Liver (tissue), 9 donors: ENCODE measurements around the gene ADO. TPM values are rescaled to one million over a fixed set of nuclear protein-coding genes. Genes with fewer than 3 reads are reported as not detected.

ENCODE experiments used
- DNase-seq: peaks from one replicate; pipeline ENCODE4 v3.0.0-alpha.2; 2017; ENCODE audit warnings: low spot score
- H3K27ac ChIP-seq, 2 donors: one replicate each; pipeline ENCODE4 v1.7.0; 2013; ENCODE audit warnings: inconsistent platforms in 2 of 2, low read length in 2 of 2, control low read depth in 1 of 2, low read depth in 1 of 2, mild to moderate bottlenecking in 1 of 2
- H3K27me3 ChIP-seq, 4 donors: one replicate each; pipeline versions ENCODE4 v1.6.1 to v1.7.0; 2013; ENCODE audit warnings: low read length in 3 of 4, inconsistent platforms in 1 of 4, mild to moderate bottlenecking in 1 of 4, moderate library complexity in 1 of 4; ENCODE audit not compliant: control insufficient read depth in 4 of 4, insufficient read depth in 4 of 4
- H3K36me3 ChIP-seq, 4 donors: one replicate each; pipeline versions ENCODE4 v1.6.1 to v1.7.0; 2013; ENCODE audit warnings: low read length in 3 of 4, mild to moderate bottlenecking in 3 of 4, low read depth in 1 of 4, moderate library complexity in 1 of 4; ENCODE audit not compliant: control insufficient read depth in 4 of 4, insufficient read depth in 3 of 4
- H3K4me1 ChIP-seq, 4 donors: one replicate each; pipeline versions ENCODE4 v1.6.1 to v1.7.0; 2013; ENCODE audit warnings: low read length in 3 of 4, mild to moderate bottlenecking in 3 of 4, moderate library complexity in 1 of 4; ENCODE audit not compliant: control insufficient read depth in 4 of 4, insufficient read depth in 4 of 4
- H3K4me3 ChIP-seq, 3 donors: one replicate each; pipeline versions ENCODE4 v1.6.1 to v1.7.0; 2013; ENCODE audit warnings: low read length in 3 of 3, control low read depth in 1 of 3, low read depth in 1 of 3, mild to moderate bottlenecking in 1 of 3
- H3K9ac ChIP-seq, 2 donors: one replicate each; pipeline ENCODE4 v1.7.0; 2013; ENCODE audit warnings: low read length in 2 of 2, mild to moderate bottlenecking in 2 of 2, moderate library complexity in 2 of 2, control low read depth in 1 of 2, low read depth in 1 of 2
- H3K9me3 ChIP-seq, 4 donors: one replicate each; pipeline versions ENCODE4 v1.6.1 to v1.7.0; 2013; ENCODE audit warnings: low read length in 3 of 4; ENCODE audit not compliant: control insufficient read depth in 4 of 4
- ATF3 ChIP-seq: IDR thresholded peaks from 2 replicates; pipeline ENCODE4 v1.6.1; 2016; ENCODE audit warnings: antibody characterized with exemption
- CTCF ChIP-seq: fragments of 150-350 bp; IDR thresholded peaks from 2 replicates; pipeline ENCODE4 v1.5.1; 2017; ENCODE audit warnings: improper control_type of control experiment, low read depth, low read length; ENCODE audit not compliant: missing input control
- EGR1 ChIP-seq, 2 donors: IDR thresholded peaks; 2 replicates each; pipeline ENCODE4 v1.6.1; 2016 to 2018; ENCODE audit warnings: antibody characterized with exemption in 2 of 2, low read depth in 2 of 2
- FOXA1 ChIP-seq: IDR thresholded peaks from 2 replicates; pipeline ENCODE4 v1.6.1; 2016; ENCODE audit warnings: antibody characterized with exemption
- FOXA2 ChIP-seq: IDR thresholded peaks from 2 replicates; pipeline ENCODE4 v1.6.1; 2016; ENCODE audit warnings: antibody characterized with exemption
- GABPA ChIP-seq, 2 donors: IDR thresholded peaks in 1 of 2; conservative IDR thresholded peaks in 1 of 2; 2 replicates each; pipeline ENCODE4 v1.6.1; 2016; ENCODE audit warnings: antibody characterized with exemption in 2 of 2, mild to moderate bottlenecking in 1 of 2, moderate library complexity in 1 of 2
- HNF4A ChIP-seq, 2 donors: conservative IDR thresholded peaks; 2 replicates each; pipeline ENCODE4 v1.6.1; 2016; ENCODE audit warnings: antibody characterized with exemption in 2 of 2, mild to moderate bottlenecking in 2 of 2
- RAD21 ChIP-seq, 2 donors: IDR thresholded peaks; 2 replicates each; pipeline ENCODE4 v1.6.1; 2016; ENCODE audit warnings: antibody characterized with exemption in 2 of 2, mild to moderate bottlenecking in 2 of 2
- REST ChIP-seq: IDR thresholded peaks from 2 replicates; pipeline ENCODE4 v1.6.1; 2016; ENCODE audit warnings: antibody characterized with exemption, mild to moderate bottlenecking
- RXRA ChIP-seq, 2 donors: IDR thresholded peaks; 2 replicates each; pipeline ENCODE4 v1.6.1; 2017 to 2018; ENCODE audit warnings: antibody characterized with exemption in 2 of 2, mild to moderate bottlenecking in 1 of 2
- SP1 ChIP-seq: IDR thresholded peaks from 2 replicates; pipeline ENCODE4 v1.6.1; 2018; ENCODE audit warnings: antibody characterized with exemption, mild to moderate bottlenecking
- TAF1 ChIP-seq: conservative IDR thresholded peaks from 2 replicates; pipeline ENCODE4 v1.6.1; 2016; ENCODE audit warnings: antibody characterized with exemption, mild to moderate bottlenecking
- YY1 ChIP-seq: IDR thresholded peaks from 2 replicates; pipeline ENCODE4 v1.6.1; 2016; ENCODE audit warnings: antibody characterized with exemption, mild to moderate bottlenecking
- WGBS: extraction: QIAGEN DNeasy Blood & Tissue Kit; methylation state at CpG from one replicate; pipeline ENCODE4 v1.1.7; 2013; 5-methylcytosine and 5-hydroxymethylcytosine counted together
- polyA plus RNA-seq, 2 donors: library from polyadenylated mRNA; stranded (reverse) in 1 of 2; unstranded in 1 of 2; fragments of 200-250 nt in 1 of 2; fragments of >200 nt in 1 of 2; fragmentation: Nextera tagmentation in 1 of 2; extraction: Ambion mirVana in 1 of 2; gene quantifications; one replicate each; pipeline versions ENCODE4 v1.2.1 to v1.2.3, GENCODE V29; 2013 to 2015
- total RNA-seq, 2 donors: library from RNA; depleted of rRNA; stranded (reverse); fragments of >200 nt; gene quantifications; one replicate each; pipeline ENCODE4 v1.2.3, GENCODE V29; 2014
- TF ChIP-seq, protein P1 (sequence below): IDR thresholded peaks from 2 replicates; pipeline ENCODE4 v1.6.1; 2016; ENCODE audit warnings: antibody characterized with exemption
- donor health status: healthy.
- donor health status: healthy.
- donor health status: healthy.
- donor health status: healthy.
- donor health status: healthy.

The ADO gene
- total and polyA plus RNA-seq, 4 donors = 1.4 to 6.7 (median 5.5) TPM

- 63% methylated on average over 4 of the region's 4 CpGs for WGBS
- no peaks in the 10 kb centered on the region for H3K36me3 ChIP-seq
- TF ChIP-seq FOXA1 = no peak
- no peak for TF ChIP-seq EGR1 (IDR thresholded peaks at IDR 0.05; ENCODE audit: low read depth in 2 of 2)
- TF ChIP-seq ATF3 = no peak
- no peak for TF ChIP-seq REST
- no peak for TF ChIP-seq FOXA2
- TF ChIP-seq RAD21 (IDR thresholded peaks at IDR 0.05) = no peak
- no peak for TF ChIP-seq RXRA (IDR thresholded peaks at IDR 0.05)
- no peak for TF ChIP-seq TAF1
- TF ChIP-seq GABPA (IDR thresholded peaks at IDR 0.05 in 1 of 2, conservative IDR thresholded peaks at IDR 0.05 in 1 of 2) = no peak
- TF ChIP-seq, protein P1, sequence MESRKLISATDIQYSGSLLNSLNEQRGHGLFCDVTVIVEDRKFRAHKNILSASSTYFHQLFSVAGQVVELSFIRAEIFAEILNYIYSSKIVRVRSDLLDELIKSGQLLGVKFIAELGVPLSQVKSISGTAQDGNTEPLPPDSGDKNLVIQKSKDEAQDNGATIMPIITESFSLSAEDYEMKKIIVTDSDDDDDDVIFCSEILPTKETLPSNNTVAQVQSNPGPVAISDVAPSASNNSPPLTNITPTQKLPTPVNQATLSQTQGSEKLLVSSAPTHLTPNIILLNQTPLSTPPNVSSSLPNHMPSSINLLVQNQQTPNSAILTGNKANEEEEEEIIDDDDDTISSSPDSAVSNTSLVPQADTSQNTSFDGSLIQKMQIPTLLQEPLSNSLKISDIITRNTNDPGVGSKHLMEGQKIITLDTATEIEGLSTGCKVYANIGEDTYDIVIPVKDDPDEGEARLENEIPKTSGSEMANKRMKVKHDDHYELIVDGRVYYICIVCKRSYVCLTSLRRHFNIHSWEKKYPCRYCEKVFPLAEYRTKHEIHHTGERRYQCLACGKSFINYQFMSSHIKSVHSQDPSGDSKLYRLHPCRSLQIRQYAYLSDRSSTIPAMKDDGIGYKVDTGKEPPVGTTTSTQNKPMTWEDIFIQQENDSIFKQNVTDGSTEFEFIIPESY = no peak
- no peak for TF ChIP-seq CTCF
- no peak for TF ChIP-seq YY1
- no peak for TF ChIP-seq HNF4A (conservative IDR thresholded peaks at IDR 0.05)
- TF ChIP-seq SP1 = no peak
- no peaks in the 10 kb centered on the region for H3K9me3 ChIP-seq
- H3K4me1 ChIP-seq = no peaks in the 10 kb centered on the region
- no peak overlapping the region for H3K4me3 ChIP-seq
- H3K27ac ChIP-seq = no peak overlapping the region
- H3K9ac ChIP-seq = no peak overlapping the region
- no peak for DNase-seq
- H3K27me3 ChIP-seq = peaks cover 0 to 10% (median 0%) of the 10 kb centered on the region in 4 donors
Measured at GRCh38 chr10:62856021-62856420, 51.5 kb downstream of the ADO start.

Other genes with a start within 250 kb of the ADO start
- gene EGR2, start 11.6 kb downstream of the ADO start, total RNA-seq = under 1 TPM; 0.17 to 0.19 TPM
- under 1 TPM; 0.27 to 0.76 TPM for gene EGR2, start 11.6 kb downstream of the ADO start, polyA plus RNA-seq